ENCODE data around the gene CLDN25. TPM values are rescaled to one million over a fixed set of nuclear protein-coding genes. Genes with fewer than 3 reads are reported as not detected.

Gene CLDN25
- total RNA-seq, 1 experiment from 2014 or later: not detected

DNA sequence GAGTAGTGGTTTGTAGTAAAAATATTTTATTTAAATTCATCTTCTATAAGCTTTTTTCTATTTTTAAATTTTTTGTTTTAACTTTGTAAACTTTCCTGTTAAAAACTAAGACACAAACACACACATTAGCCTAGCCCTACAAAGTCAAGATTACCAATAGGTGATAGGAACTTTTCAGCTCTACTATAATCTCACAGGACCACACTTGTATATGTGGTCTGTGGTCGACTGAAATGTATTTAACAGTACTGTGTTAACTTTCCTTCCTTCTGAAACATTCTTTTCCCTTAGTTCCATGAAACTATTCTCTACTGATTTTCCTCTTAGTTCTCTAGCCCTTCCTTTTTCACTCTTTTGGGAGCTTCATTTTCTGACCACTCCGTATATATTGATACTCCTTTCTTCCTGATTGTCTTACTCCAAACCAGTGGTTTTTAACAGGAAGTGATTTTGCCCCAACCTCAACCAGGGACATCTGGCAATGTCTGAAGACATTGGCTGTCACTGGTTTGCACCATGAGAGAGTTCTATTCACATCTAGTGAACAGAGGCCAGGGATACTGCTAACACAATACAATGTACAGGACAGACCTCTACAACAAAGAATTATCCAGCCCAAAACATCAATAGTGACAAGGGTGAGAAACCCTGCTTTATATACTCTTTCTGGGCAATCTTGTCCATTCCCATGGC, 14.9 kb upstream of the CLDN25 start:
- Mint-ChIP-seq H3K4me3 (no peak overlapping the region), H3K27me3 (ENCODE audit: low read depth) (no peaks in the 10 kb centered on the region; the same call in 1 of the 2 replicates), H3K4me1 (no peaks in the 10 kb centered on the region), H3K36me3 (ENCODE audit: insufficient read depth in 1 of 3, low read depth in 3 of 3) (peaks cover 28 to 66% (median 59%) of the 10 kb centered on the region in 3 experiments), H3K9me3 (no peaks in the 10 kb centered on the region), H3K27ac (no peak overlapping the region; a peak in 1 of 7 replicates)
- Histone ChIP-seq H3K79me2 (ENCODE audit: insufficient read depth, low read length) (no peaks in the 10 kb centered on the region), H3K4ac (ENCODE audit: low read depth, low read length) (no peak overlapping the region), H3K27ac (ENCODE audit: insufficient read length, low read depth, low read length) (no peak overlapping the region), H3T11ph (ENCODE audit: low read length) (no peak overlapping the region), H3K14ac (ENCODE audit: insufficient read depth, low read length) (no peak overlapping the region), H3K79me1 (ENCODE audit: insufficient read depth, low read depth, low read length, poor library complexity, severe bottlenecking) (no peaks in the 10 kb centered on the region), H2BK15ac (ENCODE audit: low read depth, low read length) (no peak overlapping the region), H4K8ac (replicated peaks; ENCODE audit: insufficient read length, low read depth, low read length) (no peak overlapping the region), H4K5ac (ENCODE audit: insufficient read length, low read depth, low read length) (no peak overlapping the region), H4K20me1 (ENCODE audit: control insufficient read depth, insufficient read depth, insufficient read length) (no peaks in the 10 kb centered on the region), H2BK5ac (ENCODE audit: insufficient read length, low read length) (no peak overlapping the region), H3K56ac (ENCODE audit: insufficient read length, low read depth, low read length) (no peak overlapping the region), H3K9me3 (ENCODE audit: control insufficient read depth, low read depth, low read length) (no peaks in the 10 kb centered on the region), H3K4me1 (ENCODE audit: insufficient read depth, low read length) (no peaks in the 10 kb centered on the region), H3K4me2 (ENCODE audit: insufficient read depth, insufficient read length, low read length) (no peak overlapping the region), H4K91ac (ENCODE audit: insufficient read length, low read depth, low read length) (no peak overlapping the region), H3K18ac (ENCODE audit: insufficient read length, low read depth, low read length) (no peak overlapping the region), H2AK5ac (ENCODE audit: insufficient read length, low read length) (no peak overlapping the region), H2AFZ (ENCODE audit: low read length) (no peak overlapping the region), H2BK120ac (ENCODE audit: low read depth, low read length, poor library complexity, severe bottlenecking) (no peak overlapping the region), H2BK20ac (ENCODE audit: low read depth, low read length, poor library complexity, severe bottlenecking) (no peak overlapping the region), H3K27me3 (ENCODE audit: insufficient read depth, low read length) (no peaks in the 10 kb centered on the region), H3K9ac (ENCODE audit: extremely low read depth, insufficient read length, low read length) (no peak overlapping the region), H3K23ac (ENCODE audit: insufficient read length, low read depth, low read length) (no peak overlapping the region), H2BK12ac (ENCODE audit: insufficient read length, low read depth, low read length) (no peak overlapping the region), H3K23me2 (ENCODE audit: insufficient read length, low read depth, low read length, poor library complexity, severe bottlenecking) (no peaks in the 10 kb centered on the region)
- no peak for DNase-seq
- WGBS (ENCODE audit: extremely low coverage, insufficient read length, low lambda C conversion rate): no CpG with 5 or more reads among the region's 2 CpGs
- no peak for TF ChIP-seq CTCF (conservative IDR thresholded peaks at IDR 0.05)
